Measurements from ENCODE around the gene CELF3. TPM values are rescaled to one million over a fixed set of nuclear protein-coding genes. Genes with fewer than 3 reads are reported as not detected.
"Not testable (repeated sequence)": the region's sequence is repeated elsewhere in the genome, so short reads cannot be mapped to it uniquely, and the experiment has no call there.

The CELF3 gene
- total RNA-seq, 1 donor from 2014 or later = not detected

DNA sequence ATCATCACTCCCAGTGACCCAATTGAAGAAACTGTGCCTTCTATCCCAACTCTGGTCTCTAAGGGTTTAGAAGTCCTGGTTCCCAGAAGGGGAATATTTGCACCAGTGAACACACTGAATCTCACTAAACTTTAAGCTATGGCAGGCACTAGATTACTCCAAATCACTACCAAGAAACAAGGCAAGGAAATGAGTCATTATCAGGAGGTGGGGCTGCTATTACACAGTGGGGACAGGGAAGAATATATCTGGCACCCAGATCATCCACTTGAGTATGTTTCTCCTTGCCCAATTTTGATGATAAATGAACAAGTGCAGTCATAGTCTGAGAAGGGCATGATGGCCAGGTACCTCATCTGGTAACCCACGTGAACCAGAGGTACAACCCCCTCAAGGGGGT lies 39.7 kb upstream of the CELF3 start:
- ATAC-seq = no peak
- Histone ChIP-seq H3K36me3 (peaks cover 33% of the 10 kb centered on the region), H3K27ac (no peak overlapping the region), H3K9me3 (no peaks in the 10 kb centered on the region), H3K27me3 (no peaks in the 10 kb centered on the region), H3K4me1 (no peaks in the 10 kb centered on the region), H3K4me3 (no peak overlapping the region)
- intact Hi-C loops (cut with DNase I) = no loop called here
- TF ChIP-seq, protein P1, sequence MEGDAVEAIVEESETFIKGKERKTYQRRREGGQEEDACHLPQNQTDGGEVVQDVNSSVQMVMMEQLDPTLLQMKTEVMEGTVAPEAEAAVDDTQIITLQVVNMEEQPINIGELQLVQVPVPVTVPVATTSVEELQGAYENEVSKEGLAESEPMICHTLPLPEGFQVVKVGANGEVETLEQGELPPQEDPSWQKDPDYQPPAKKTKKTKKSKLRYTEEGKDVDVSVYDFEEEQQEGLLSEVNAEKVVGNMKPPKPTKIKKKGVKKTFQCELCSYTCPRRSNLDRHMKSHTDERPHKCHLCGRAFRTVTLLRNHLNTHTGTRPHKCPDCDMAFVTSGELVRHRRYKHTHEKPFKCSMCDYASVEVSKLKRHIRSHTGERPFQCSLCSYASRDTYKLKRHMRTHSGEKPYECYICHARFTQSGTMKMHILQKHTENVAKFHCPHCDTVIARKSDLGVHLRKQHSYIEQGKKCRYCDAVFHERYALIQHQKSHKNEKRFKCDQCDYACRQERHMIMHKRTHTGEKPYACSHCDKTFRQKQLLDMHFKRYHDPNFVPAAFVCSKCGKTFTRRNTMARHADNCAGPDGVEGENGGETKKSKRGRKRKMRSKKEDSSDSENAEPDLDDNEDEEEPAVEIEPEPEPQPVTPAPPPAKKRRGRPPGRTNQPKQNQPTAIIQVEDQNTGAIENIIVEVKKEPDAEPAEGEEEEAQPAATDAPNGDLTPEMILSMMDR (IDR thresholded peaks at IDR 0.05) = no peak
- DNase-seq = no peak

DNA sequence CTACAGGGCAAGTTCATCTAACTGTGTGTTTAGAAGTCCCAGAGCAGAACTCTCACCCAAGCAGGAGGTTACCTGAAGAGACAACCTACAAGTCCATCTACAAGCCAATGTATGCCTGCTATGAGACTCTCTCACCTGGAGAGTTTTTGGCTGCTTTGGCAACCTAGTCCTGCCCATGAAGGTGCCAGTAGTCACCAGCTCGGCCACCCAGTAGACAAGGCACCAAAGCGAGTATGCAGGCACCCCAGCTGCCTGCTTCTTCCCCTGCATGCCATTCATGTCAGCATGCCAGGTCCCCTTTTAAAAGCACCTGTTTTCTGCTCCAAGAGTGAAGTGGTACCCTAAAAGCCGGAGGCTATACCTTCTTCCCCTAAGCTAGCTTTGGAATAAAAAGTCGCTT lies 24.9 kb upstream of the CELF3 start:
- intact Hi-C loops (cut with DNase I) = no loop called here
- no peak for ATAC-seq

DNA sequence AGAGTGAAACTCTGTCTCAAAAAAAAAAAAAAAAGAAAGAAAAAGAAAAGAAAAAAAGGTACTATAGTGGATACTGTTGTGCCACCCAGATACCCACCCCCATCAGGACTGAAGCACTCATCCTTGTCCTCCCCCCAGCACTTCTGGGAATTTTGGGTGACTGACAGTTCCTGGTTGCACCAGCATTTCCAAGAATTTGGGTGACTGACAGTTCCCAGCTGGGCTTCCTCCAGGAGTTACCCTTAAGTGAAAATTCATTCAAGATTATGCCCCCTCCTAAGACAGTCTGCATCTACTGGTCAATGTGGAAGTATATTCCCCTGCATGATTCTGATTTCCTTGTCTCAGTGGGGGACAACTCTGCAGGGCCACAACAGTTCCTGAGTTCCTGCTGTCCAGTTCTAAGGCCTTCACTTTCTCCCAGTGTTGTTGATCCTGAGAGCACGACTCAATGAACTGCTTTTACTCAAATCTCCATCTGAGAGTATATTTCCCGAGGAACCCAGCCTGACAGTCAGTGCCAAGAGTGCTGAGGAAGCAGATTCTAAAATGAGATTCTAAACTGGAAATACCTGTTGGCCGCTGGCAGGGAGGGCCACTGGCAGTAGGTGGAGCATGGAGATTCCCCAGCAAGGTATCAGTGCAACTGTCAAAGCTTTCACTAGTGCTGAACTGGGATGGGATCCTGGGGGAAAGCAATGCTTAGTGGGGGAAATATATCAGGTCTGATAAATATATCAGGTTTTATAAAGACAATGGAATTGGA lies 23.2 kb upstream of the CELF3 start:
- Histone ChIP-seq H3K36me3 (no peaks in the 10 kb centered on the region), H3K27ac (no peak overlapping the region), H3K4me3 (no peak overlapping the region), H3K9me3 (peaks cover 3% of the 10 kb centered on the region), H3K27me3 (no peaks in the 10 kb centered on the region), H3K4me1 (peaks cover 4% of the 10 kb centered on the region)
- intact Hi-C loops (cut with DNase I) = loop anchor here (10.0 kb wide), 1 partner anchor 145 kb away; no protein-coding TSS in a partner anchor
- ATAC-seq (peak; percentile 44), DNase-seq (no peak)
- TF ChIP-seq, protein P1 (IDR thresholded peaks at IDR 0.05) = no peak

More for the DNA sequence above, 24.9 kb upstream of the CELF3 start:
- Histone ChIP-seq H3K4me1 (peaks cover 4% of the 10 kb centered on the region), H3K27ac (no peak overlapping the region), H3K27me3 (no peaks in the 10 kb centered on the region), H3K4me3 (no peak overlapping the region), H3K9me3 (peaks cover 3% of the 10 kb centered on the region), H3K36me3 (no peaks in the 10 kb centered on the region)
- DNase-seq = no peak
- TF ChIP-seq, protein P1 (IDR thresholded peaks at IDR 0.05) = no peak

DNA sequence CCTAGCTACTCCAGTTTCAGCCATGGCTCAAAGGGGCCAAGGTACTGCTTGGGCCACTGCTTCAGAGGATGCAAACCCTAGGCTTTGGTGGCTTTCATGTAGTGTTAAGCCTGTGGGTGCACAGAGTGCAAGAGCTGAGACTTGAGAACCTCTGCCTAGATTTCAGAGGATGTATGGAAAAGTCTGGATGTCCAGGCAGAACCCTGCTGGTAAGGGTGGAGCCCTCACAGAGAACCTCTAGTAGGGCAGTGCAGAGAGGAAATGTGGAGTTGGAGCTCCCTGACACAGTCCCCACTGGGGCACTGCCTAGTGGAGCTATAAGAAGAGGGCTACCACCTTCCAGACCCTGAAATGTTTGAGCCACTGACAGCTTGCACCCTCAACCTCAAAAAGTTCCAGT lies 20.9 kb upstream of the CELF3 start:
- Histone ChIP-seq H3K4me1 (peaks cover 4% of the 10 kb centered on the region), H3K36me3 (no peaks in the 10 kb centered on the region), H3K27ac (no peak overlapping the region), H3K9me3 (peaks cover 3% of the 10 kb centered on the region), H3K27me3 (no peaks in the 10 kb centered on the region), H3K4me3 (no peak overlapping the region)
- TF ChIP-seq, protein P1 (IDR thresholded peaks at IDR 0.05) = no peak
- ATAC-seq (no peak), DNase-seq (no peak)
- intact Hi-C loops (cut with DNase I) = loop anchor here (10.0 kb wide), 1 partner anchor 143 kb away; no protein-coding TSS in a partner anchor

DNA sequence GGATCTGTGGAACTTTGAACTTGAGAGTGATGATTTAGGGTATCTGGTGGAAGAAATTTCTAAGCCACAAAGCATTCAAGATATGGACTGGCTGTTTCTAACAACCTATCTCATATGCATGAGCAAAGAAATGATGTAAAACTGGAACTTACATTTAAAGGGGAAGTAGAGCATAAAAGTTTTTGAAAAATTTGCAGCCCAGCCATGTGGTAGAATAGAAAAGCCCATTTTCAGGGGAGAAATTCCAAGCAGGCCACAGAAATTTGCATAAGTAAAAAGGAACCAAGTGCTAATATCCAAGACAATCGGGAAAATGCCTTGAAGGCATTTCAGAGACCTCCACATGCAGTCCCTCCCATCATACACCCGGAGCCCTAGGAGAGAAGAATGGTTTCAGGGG lies 20.4 kb upstream of the CELF3 start:
- H3K36me3 ChIP-seq = no peaks in the 10 kb centered on the region
- H3K27me3 ChIP-seq = no peaks in the 10 kb centered on the region
- intact Hi-C loops (cut with DNase I) = loop anchor here (10.0 kb wide), 1 partner anchor 142 kb away; no protein-coding TSS in a partner anchor
- peaks cover 3% of the 10 kb centered on the region for H3K9me3 ChIP-seq
- H3K4me1 ChIP-seq = peaks cover 4% of the 10 kb centered on the region
- TF ChIP-seq, protein P1 (IDR thresholded peaks at IDR 0.05) = no peak
- no peak for ATAC-seq
- no peak overlapping the region for H3K27ac ChIP-seq
- no peak overlapping the region for H3K4me3 ChIP-seq
- no peak for DNase-seq

DNA sequence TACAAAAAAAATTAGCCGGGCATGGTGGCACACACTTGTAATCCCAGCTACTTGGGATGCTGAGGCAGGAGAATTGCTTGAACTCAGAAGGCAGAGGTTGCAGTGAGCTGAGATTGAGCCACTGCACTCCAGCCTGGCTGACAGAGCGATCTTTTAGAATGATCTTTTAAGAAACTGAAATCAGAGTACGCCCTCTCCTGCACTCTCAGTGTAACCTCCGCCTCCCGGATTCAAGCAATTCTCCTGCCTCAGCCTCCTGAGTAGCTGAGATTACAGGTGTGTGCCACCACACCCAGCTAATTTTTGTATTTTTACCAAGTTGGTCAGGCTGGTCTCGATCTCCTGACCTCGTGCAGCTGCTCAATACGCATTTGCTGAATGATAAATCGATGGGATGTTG lies 17.4 kb upstream of the CELF3 start:
- not testable (repeated sequence) for DNase-seq, ATAC-seq, H3K9me3 ChIP-seq, H3K27me3 ChIP-seq, H3K4me3 ChIP-seq, H3K4me1 ChIP-seq, H3K36me3 ChIP-seq, H3K27ac ChIP-seq
- intact Hi-C loops (cut with DNase I) = loop anchor here (10.0 kb wide), 1 partner anchor 139 kb away; no protein-coding TSS in a partner anchor

Data from upper lobe of right lung (tissue), 1 donor.